Gastrocnemius medialis (tissue), 4 donors: ENCODE measurements around the gene RPS25.

Experiments used
- CTCF ChIP-seq, 5 experiments: fragments of 450-650 bp in 3 of 5; fragments of 200-600 bp in 2 of 5; sonication (generic) in 2 of 5; IDR thresholded peaks in 4 of 5; conservative IDR thresholded peaks in 1 of 5; 1 replicate in 4 of 5; 2 replicates in 1 of 5; pipeline ENCODE4 v1.5.1; 2016 to 2019; ENCODE audit warnings: antibody characterized with exemption in 5 of 5, mild to moderate bottlenecking in 3 of 5, moderate library complexity in 3 of 5
- POLR2A ChIP-seq, 2 donors: fragments of 450-650 bp; IDR thresholded peaks; one replicate each; pipeline ENCODE4 v1.6.1; 2017; ENCODE audit warnings: antibody characterized with exemption in 2 of 2, mild to moderate bottlenecking in 2 of 2, moderate library complexity in 2 of 2

GRCh38 chr11:119024430-119025098, 6.4 kb upstream of the RPS25 start:
- TF ChIP-seq CTCF (IDR thresholded peaks at IDR 0.05 in 4 of 5, conservative IDR thresholded peaks at IDR 0.05 in 1 of 5) (no peak), POLR2A (IDR thresholded peaks at IDR 0.05) (no peak)
